Measurements from ENCODE around the gene NMRAL1.

DNA sequence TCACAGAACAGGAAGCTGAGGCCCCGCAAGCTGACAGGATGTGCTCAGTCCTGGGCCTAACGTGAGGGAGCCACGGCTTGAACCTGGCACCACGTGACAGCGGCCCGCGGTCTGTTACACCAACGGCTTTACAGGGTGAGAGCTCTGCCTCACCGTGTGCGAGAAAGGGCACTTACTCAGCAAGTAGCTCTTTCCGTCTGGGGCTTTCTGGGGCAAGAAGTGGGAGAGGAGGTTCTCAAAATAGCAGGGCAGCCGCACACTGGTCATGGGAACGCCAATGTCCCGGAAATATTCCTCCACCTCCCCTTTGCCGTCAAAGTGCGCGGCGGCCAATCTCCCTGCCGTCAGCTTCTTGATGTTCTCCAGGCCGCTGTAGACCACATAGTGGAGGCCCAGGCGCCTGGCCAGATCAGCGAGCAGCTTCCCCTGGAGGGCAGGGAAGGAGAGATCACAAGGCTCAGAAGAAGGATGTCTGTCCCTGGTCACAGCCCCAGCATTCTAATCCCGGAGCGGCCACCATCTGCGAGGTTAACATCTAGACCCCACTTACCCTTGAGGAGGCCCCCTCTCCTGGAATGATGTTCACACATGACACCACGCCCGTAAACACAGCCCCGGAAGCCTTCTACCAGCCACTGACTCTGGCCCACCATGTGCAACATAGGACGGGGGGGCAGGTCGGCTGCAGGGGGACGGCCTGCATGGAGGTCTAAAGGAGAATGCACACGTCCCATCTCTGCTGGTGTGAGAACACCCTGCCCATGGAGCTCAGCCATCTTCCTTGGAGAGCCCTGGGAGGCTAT, 8.2 kb downstream of the NMRAL1 start:
- TF ChIP-seq, protein P1, sequence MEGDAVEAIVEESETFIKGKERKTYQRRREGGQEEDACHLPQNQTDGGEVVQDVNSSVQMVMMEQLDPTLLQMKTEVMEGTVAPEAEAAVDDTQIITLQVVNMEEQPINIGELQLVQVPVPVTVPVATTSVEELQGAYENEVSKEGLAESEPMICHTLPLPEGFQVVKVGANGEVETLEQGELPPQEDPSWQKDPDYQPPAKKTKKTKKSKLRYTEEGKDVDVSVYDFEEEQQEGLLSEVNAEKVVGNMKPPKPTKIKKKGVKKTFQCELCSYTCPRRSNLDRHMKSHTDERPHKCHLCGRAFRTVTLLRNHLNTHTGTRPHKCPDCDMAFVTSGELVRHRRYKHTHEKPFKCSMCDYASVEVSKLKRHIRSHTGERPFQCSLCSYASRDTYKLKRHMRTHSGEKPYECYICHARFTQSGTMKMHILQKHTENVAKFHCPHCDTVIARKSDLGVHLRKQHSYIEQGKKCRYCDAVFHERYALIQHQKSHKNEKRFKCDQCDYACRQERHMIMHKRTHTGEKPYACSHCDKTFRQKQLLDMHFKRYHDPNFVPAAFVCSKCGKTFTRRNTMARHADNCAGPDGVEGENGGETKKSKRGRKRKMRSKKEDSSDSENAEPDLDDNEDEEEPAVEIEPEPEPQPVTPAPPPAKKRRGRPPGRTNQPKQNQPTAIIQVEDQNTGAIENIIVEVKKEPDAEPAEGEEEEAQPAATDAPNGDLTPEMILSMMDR (IDR thresholded peaks at IDR 0.05 in 4 of 5, conservative IDR thresholded peaks at IDR 0.05 in 1 of 5): no peak
- no peak for TF ChIP-seq POLR2A (IDR thresholded peaks at IDR 0.05)
